Measurements from ENCODE around the gene PHF19. TPM values are rescaled to one million over a fixed set of nuclear protein-coding genes. Genes with fewer than 3 reads are reported as not detected.

The PHF19 gene
- total RNA-seq, 1 experiment from 2014 or later, result 35.5 TPM

- no peak for DNase-seq
- Histone ChIP-seq H3K36me3 (replicated peaks; ENCODE audit: control insufficient read depth, insufficient read depth, low read length) (no peaks in the 10 kb centered on the region), H3K4me3 (ENCODE audit: insufficient read depth, low read depth, low read length) (no peak overlapping the region), H3K27me3 (ENCODE audit: control insufficient read depth, insufficient read depth, low read length) (peaks cover 11% of the 10 kb centered on the region)
Observed at GRCh38 chr9:120890320-120891244, 13.6 kb upstream of the PHF19 start.

- no peaks in the 10 kb centered on the region for H3K36me3 ChIP-seq (replicated peaks; ENCODE audit: control insufficient read depth, insufficient read depth, low read length)
- no peak overlapping the region for H3K4me3 ChIP-seq (ENCODE audit: insufficient read depth, low read depth, low read length)
- no peak for DNase-seq
- peaks cover 8% of the 10 kb centered on the region for H3K27me3 ChIP-seq (ENCODE audit: control insufficient read depth, insufficient read depth, low read length)
Observed at GRCh38 chr9:120889606-120890271, 12.8 kb upstream of the PHF19 start.

- no peak for DNase-seq
- Histone ChIP-seq H3K4me3 (ENCODE audit: insufficient read depth, low read depth, low read length) (no peak overlapping the region), H3K36me3 (replicated peaks; ENCODE audit: control insufficient read depth, insufficient read depth, low read length) (no peaks in the 10 kb centered on the region), H3K27me3 (ENCODE audit: control insufficient read depth, insufficient read depth, low read length) (no peaks in the 10 kb centered on the region)
Observed at GRCh38 chr9:120888626-120889025, 11.6 kb upstream of the PHF19 start.

GRCh38 chr9:120886490-120886967 lies 9.5 kb upstream of the PHF19 start:
- Histone ChIP-seq H3K27me3 (ENCODE audit: control insufficient read depth, insufficient read depth, low read length) (no peaks in the 10 kb centered on the region), H3K36me3 (replicated peaks; ENCODE audit: control insufficient read depth, insufficient read depth, low read length) (no peaks in the 10 kb centered on the region), H3K4me3 (ENCODE audit: insufficient read depth, low read depth, low read length) (no peak overlapping the region)
- no peak for DNase-seq

- no peak overlapping the region for H3K4me3 ChIP-seq (ENCODE audit: insufficient read depth, low read depth, low read length)
- H3K36me3 ChIP-seq (replicated peaks; ENCODE audit: control insufficient read depth, insufficient read depth, low read length), result no peaks in the 10 kb centered on the region
- H3K27me3 ChIP-seq (ENCODE audit: control insufficient read depth, insufficient read depth, low read length), result no peaks in the 10 kb centered on the region
- no peak for DNase-seq
Observed at GRCh38 chr9:120885958-120886357, 9.0 kb upstream of the PHF19 start.

GRCh38 chr9:120885457-120885856 lies 8.5 kb upstream of the PHF19 start:
- no peaks in the 10 kb centered on the region for H3K27me3 ChIP-seq (ENCODE audit: control insufficient read depth, insufficient read depth, low read length)
- no peaks in the 10 kb centered on the region for H3K36me3 ChIP-seq (replicated peaks; ENCODE audit: control insufficient read depth, insufficient read depth, low read length)
- no peak overlapping the region for H3K4me3 ChIP-seq (ENCODE audit: insufficient read depth, low read depth, low read length)
- no peak for DNase-seq

- H3K4me3 ChIP-seq (ENCODE audit: insufficient read depth, low read depth, low read length), result no peak overlapping the region
- no peak for DNase-seq
- H3K36me3 ChIP-seq (replicated peaks; ENCODE audit: control insufficient read depth, insufficient read depth, low read length), result no peaks in the 10 kb centered on the region
- no peaks in the 10 kb centered on the region for H3K27me3 ChIP-seq (ENCODE audit: control insufficient read depth, insufficient read depth, low read length)
Observed at GRCh38 chr9:120883608-120883996, 6.6 kb upstream of the PHF19 start.

- H3K27me3 ChIP-seq (ENCODE audit: control insufficient read depth, insufficient read depth, low read length), result peaks cover 3% of the 10 kb centered on the region; the same call in 1 of the 2 replicates
- no peaks in the 10 kb centered on the region for H3K36me3 ChIP-seq (replicated peaks; ENCODE audit: control insufficient read depth, insufficient read depth, low read length)
- H3K4me3 ChIP-seq (ENCODE audit: insufficient read depth, low read depth, low read length), result no peak overlapping the region
- no peak for DNase-seq
Observed at GRCh38 chr9:120882935-120883607, 6.1 kb upstream of the PHF19 start.

GRCh38 chr9:120879446-120879845 lies 2.5 kb upstream of the PHF19 start:
- DNase-seq, result no peak
- no peaks in the 10 kb centered on the region for H3K36me3 ChIP-seq (replicated peaks; ENCODE audit: control insufficient read depth, insufficient read depth, low read length)
- H3K4me3 ChIP-seq (ENCODE audit: insufficient read depth, low read depth, low read length), result no peak overlapping the region
- H3K27me3 ChIP-seq (ENCODE audit: control insufficient read depth, insufficient read depth, low read length), result peaks cover 3% of the 10 kb centered on the region; the same call in 1 of the 2 replicates

GRCh38 chr9:120878188-120879130 lies 1.5 kb upstream of the PHF19 start:
- DNase-seq, result no peak
- no peak overlapping the region for H3K4me3 ChIP-seq (ENCODE audit: insufficient read depth, low read depth, low read length)

GRCh38 chr9:120877276-120878034 lies 467 bp upstream of the PHF19 start:
- Histone ChIP-seq H3K36me3 (replicated peaks; ENCODE audit: control insufficient read depth, insufficient read depth, low read length) (no peaks in the 10 kb centered on the region), H3K4me3 (ENCODE audit: insufficient read depth, low read depth, low read length) (peak overlapping the region; percentile 74), H3K27me3 (ENCODE audit: control insufficient read depth, insufficient read depth, low read length) (peaks cover 3% of the 10 kb centered on the region; the same call in 1 of the 2 replicates)
- DNase-seq, result peak; percentile 90

More at GRCh38 chr9:120878188-120879130, 1.5 kb upstream of the PHF19 start:
- no peaks in the 10 kb centered on the region for H3K36me3 ChIP-seq (replicated peaks; ENCODE audit: control insufficient read depth, insufficient read depth, low read length)
- H3K27me3 ChIP-seq (ENCODE audit: control insufficient read depth, insufficient read depth, low read length), result peaks cover 3% of the 10 kb centered on the region; the same call in 1 of the 2 replicates

GRCh38 chr9:120875954-120876841 lies 790 bp downstream of the PHF19 start:
- peaks cover 3% of the 10 kb centered on the region; the same call in 1 of the 2 replicates for H3K27me3 ChIP-seq (ENCODE audit: control insufficient read depth, insufficient read depth, low read length)
- peak; percentile 90 for DNase-seq

More at GRCh38 chr9:120875954-120876841, 790 bp downstream of the PHF19 start:
- Histone ChIP-seq H3K36me3 (replicated peaks; ENCODE audit: control insufficient read depth, insufficient read depth, low read length) (peaks cover 6% of the 10 kb centered on the region), H3K4me3 (ENCODE audit: insufficient read depth, low read depth, low read length) (peak overlapping the region; percentile 74)

All from H7 (cell line).